K562 (cell line): Measurements from ENCODE around the gene FMN1. TPM values are rescaled to one million over a fixed set of nuclear protein-coding genes. Genes with fewer than 3 reads are reported as not detected.
"Not testable (repeated sequence)": the region's sequence is repeated elsewhere in the genome, so short reads cannot be mapped to it uniquely, and the experiment has no call there.

ENCODE experiments used
- ATAC-seq: fragments of 200-7000 bp; cut with Tn5 transposase; 3 replicates; pipeline ENCODE4 v1.9.1; 2020; ENCODE audit warnings: moderate library complexity
- BruUV-seq: library from RNA; stranded (reverse); fragments of 400-500 nt; replicated peaks from 2 replicates; lab custom pipeline; 2021; lab: Mats Ljungman, UMichigan
- CTCF ChIA-PET: fragments of 300-600 bp; formaldehyde crosslinking; extraction: SDS; loops from one replicate; lab custom pipeline; 2021; ENCODE audit warnings: low intra/inter-chr PET ratio; lab: Yijun Ruan, JAX
- POLR2A ChIA-PET: fragments of 300-600, 350-650 bp; sonication (Branson Sonifier 250); formaldehyde crosslinking; extraction: SDS; loops from one replicate; lab custom pipeline; 2021; ENCODE audit warnings: antibody characterized with exemption, inconsistent platforms; lab: Yijun Ruan, JAX
- DNase-seq, 4 experiments: peaks; one replicate each; pipeline versions ENCODE4 v3.0.0 to v3.0.0-alpha.2; 2011 to 2018; ENCODE audit warnings: low spot score in 3 of 4, mixed read lengths in 3 of 4; ENCODE audit errors: extremely low read depth in 1 of 4
- FAIRE-seq: peaks from 2 replicates; lab custom pipeline; 2011; peaks lifted over from hg19 to GRCh38; lab: Jason Lieb, UNC
- H2AFZ ChIP-seq: 2 replicates; pipeline ENCODE4 v1.6.0; 2011; ENCODE audit warnings: low read depth, low read length, control low read depth, inconsistent platforms
- H3K27ac ChIP-seq: fragments of 200-600 bp; 3 replicates; pipeline ENCODE4 v1.8.0; 2011; ENCODE audit warnings: low read depth, mild to moderate bottlenecking, control low read depth, inconsistent platforms, low read length, moderate library complexity, mixed read lengths; ENCODE audit errors: extremely low read depth
- H3K27me3 ChIP-seq, 2 experiments: fragments of 300-600 bp in 1 of 2; 2 replicates in 1 of 2; 3 replicates in 1 of 2; pipeline versions ENCODE4 v1.6.0 to v1.8.0; 2011; ENCODE audit warnings: inconsistent platforms in 2 of 2, low read length in 2 of 2, mild to moderate bottlenecking in 1 of 2, mixed read lengths in 1 of 2, moderate library complexity in 1 of 2; ENCODE audit not compliant: control insufficient read depth in 2 of 2, insufficient read depth in 2 of 2
- H3K36me3 ChIP-seq: fragments of 300-600 bp; 3 replicates; pipeline ENCODE4 v1.8.0; 2011; ENCODE audit warnings: mild to moderate bottlenecking, low read length, inconsistent platforms; ENCODE audit not compliant: control insufficient read depth, insufficient read depth
- H3K4me1 ChIP-seq, 2 experiments: fragments of 200-600 bp in 1 of 2; replicated peaks in 1 of 2; 2 replicates in 1 of 2; 3 replicates in 1 of 2; pipeline versions ENCODE4 v1.5.1 to v1.8.0; 2011; ENCODE audit warnings: inconsistent platforms in 2 of 2, low read length in 2 of 2, mild to moderate bottlenecking in 1 of 2, mixed read lengths in 1 of 2, moderate library complexity in 1 of 2; ENCODE audit not compliant: control insufficient read depth in 2 of 2, insufficient read depth in 2 of 2
- H3K4me2 ChIP-seq: 2 replicates; pipeline ENCODE4 v1.6.1; 2011; ENCODE audit warnings: low read length, control low read depth, inconsistent platforms, mixed read lengths; ENCODE audit not compliant: insufficient read depth
- H3K4me3 ChIP-seq: fragments of 200-600 bp; sonication (generic), shearing (Covaris generic); 2 replicates; pipeline ENCODE4 v1.5.1; 2016; ENCODE audit warnings: control low read depth, inconsistent platforms
- H3K79me2 ChIP-seq: fragments of 200-600 bp; 3 replicates; pipeline ENCODE4 v1.8.0; 2011; ENCODE audit warnings: low read length, inconsistent platforms; ENCODE audit not compliant: control insufficient read depth, insufficient read depth
- H3K9ac ChIP-seq, 2 experiments: 2 replicates each; pipeline versions ENCODE4 v1.6.0 to v1.6.1; 2011; ENCODE audit warnings: low read depth in 2 of 2, low read length in 2 of 2, control low read depth in 1 of 2, inconsistent platforms in 1 of 2, mild to moderate bottlenecking in 1 of 2, mixed read lengths in 1 of 2; ENCODE audit not compliant: insufficient read depth in 1 of 2
- H3K9me1 ChIP-seq: one replicate; pipeline ENCODE4 v1.6.0; 2011; ENCODE audit warnings: inconsistent platforms, mild to moderate bottlenecking, low read length, moderate library complexity; ENCODE audit not compliant: control insufficient read depth, insufficient read depth
- H3K9me3 ChIP-seq: replicated peaks from 2 replicates; pipeline ENCODE4 v1.5.1; 2011; ENCODE audit warnings: low read depth, low read length, inconsistent platforms; ENCODE audit not compliant: control insufficient read depth, insufficient read depth
- H4K20me1 ChIP-seq: replicated peaks from 2 replicates; pipeline ENCODE4 v1.6.1; 2011; ENCODE audit warnings: low read length, inconsistent platforms, mixed read lengths; ENCODE audit not compliant: control insufficient read depth, insufficient read depth
- FOXJ3 ChIP-seq: sonication (generic); formaldehyde crosslinking; IDR thresholded peaks from 2 replicates; pipeline ENCODE4 v1.4.0; 2020; ENCODE audit warnings: mild to moderate bottlenecking, missing genetic modification reagents
- GTF2A2 ChIP-seq: IDR thresholded peaks from 2 replicates; pipeline ENCODE4 v1.6.1; 2016; ENCODE audit warnings: mild to moderate bottlenecking, missing genetic modification characterization, missing compliant biosample characterization
- MIER1 ChIP-seq: fragments of 450-650 bp; IDR thresholded peaks from 2 replicates; pipeline ENCODE4 v1.6.1; 2016; ENCODE audit warnings: antibody characterized with exemption, mild to moderate bottlenecking, low read depth
- NCOA6 ChIP-seq: fragments of 450-650 bp; IDR thresholded peaks from 2 replicates; pipeline ENCODE4 v1.6.1; 2017; ENCODE audit warnings: mild to moderate bottlenecking
- NUFIP1 ChIP-seq: fragments of 450-650 bp; IDR thresholded peaks from 2 replicates; pipeline ENCODE4 v1.6.1; 2018; ENCODE audit not compliant: partially characterized antibody
- RFX5 ChIP-seq: IDR thresholded peaks from 2 replicates; pipeline ENCODE4 v1.6.1; 2011; ENCODE audit warnings: low read depth, mild to moderate bottlenecking, improper control_type of control experiment, low read length
- SIN3A ChIP-seq, 2 experiments: fragments of 150-350 bp in 1 of 2; IDR thresholded peaks; 2 replicates each; pipeline ENCODE4 v1.6.1; 2011 to 2016; ENCODE audit warnings: borderline replicate concordance in 2 of 2, low read depth in 2 of 2, low read length in 2 of 2, mild to moderate bottlenecking in 2 of 2, moderate library complexity in 2 of 2; ENCODE audit not compliant: control insufficient read depth in 1 of 2
- SIN3B ChIP-seq: fragments of 450-650 bp; IDR thresholded peaks from 2 replicates; pipeline ENCODE4 v1.6.1; 2017; ENCODE audit warnings: low read depth, mild to moderate bottlenecking, moderate library complexity
- TCFL5 ChIP-seq: fragments of 250-450 bp; sonication (Bioruptor Pico); conservative IDR thresholded peaks from 2 replicates; pipeline ENCODE4 v1.6.1; 2021; ENCODE audit warnings: mild to moderate bottlenecking, moderate library complexity, matching md5 sums
- TOE1 ChIP-seq, 2 experiments: fragments of 450-650 bp in 1 of 2; sonication (generic) in 1 of 2; formaldehyde crosslinking in 1 of 2; IDR thresholded peaks; 2 replicates each; pipeline versions ENCODE4 v1.7.1 to v1.8.0; 2016 to 2022; ENCODE audit warnings: borderline replicate concordance in 2 of 2, mild to moderate bottlenecking in 2 of 2, antibody characterized with exemption in 1 of 2, inconsistent platforms in 1 of 2, low read depth in 1 of 2, missing genetic modification reagents in 1 of 2, moderate library complexity in 1 of 2
- ZC3H8 ChIP-seq: fragments of 450-650 bp; IDR thresholded peaks from 2 replicates; pipeline ENCODE4 v1.6.1; 2017
- ZNF717 ChIP-seq: fragments of 250-450 bp; sonication (Bioruptor Pico); IDR thresholded peaks from 2 replicates; pipeline ENCODE4 v1.5.0; 2021
- ZSCAN32 ChIP-seq: fragments of 450-650 bp; formaldehyde crosslinking; IDR thresholded peaks from 2 replicates; pipeline ENCODE4 v1.4.0; 2020; ENCODE audit warnings: mild to moderate bottlenecking, moderate library complexity
- WGBS: fragments of 100-300 bp; shearing (Covaris generic); methylation state at CpG from one replicate; pipeline ENCODE4 v1.1.6; 2016; ENCODE audit warnings: low coverage, mixed read lengths; ENCODE audit not compliant: insufficient coverage; ENCODE audit errors: missing lambda C conversion rate; 5-methylcytosine and 5-hydroxymethylcytosine counted together
- in situ Hi-C: fragments of 300-500 bp; cut with MboI; formaldehyde crosslinking; loops from 4 replicates; pipeline ENCODE4 v1.15.0; 2018; ENCODE audit warnings: inconsistent platforms, mixed read lengths
- intact Hi-C: fragments of 100-400 bp; cut with micrococcal nuclease; formaldehyde crosslinking; loops from 2 replicates; pipeline ENCODE4 v1.14.2; 2022
- polyA plus RNA-seq, 8 experiments: library from polyadenylated mRNA; depleted of rRNA in 4 of 8; stranded (reverse) in 5 of 8; unstranded in 3 of 8; fragments of >200 nt; fragmentation: Nextera tagmentation in 2 of 8; fragmentation: Illumina TruSeq in 1 of 8; extraction: Ambion mirVana in 2 of 8; extraction: Trizol in 1 of 8; gene quantifications; 2 replicates each; pipeline versions ENCODE4 v1.2.1 to v1.2.3, GENCODE V29; 2011 to 2014; ENCODE audit warnings: inconsistent platforms in 1 of 8, missing spikeins in 1 of 8
- total RNA-seq, 7 experiments: library from RNA; depleted of rRNA in 6 of 7; stranded (reverse); fragments of >200 nt in 6 of 7; fragmentation: Illumina TruSeq in 2 of 7; extraction: Trizol in 2 of 7; gene quantifications; 2 replicates each; pipeline versions ENCODE4 v1.2.1 to v1.2.3, GENCODE V29; 2011 to 2021; ENCODE audit warnings: low replicate concordance in 1 of 7
- TF ChIP-seq, protein P1 (sequence below): fragments of 450-650 bp; IDR thresholded peaks from 2 replicates; pipeline ENCODE4 v1.6.1; 2016; ENCODE audit warnings: antibody characterized with exemption

FMN1 gene
- total and polyA plus RNA-seq, 9 of the 15 experiments (the other 6 are each of a cell fraction or from before 2014, with no cell fraction given): 0.03 to 0.07 (median 0.04) TPM; not detected in 6

DNA sequence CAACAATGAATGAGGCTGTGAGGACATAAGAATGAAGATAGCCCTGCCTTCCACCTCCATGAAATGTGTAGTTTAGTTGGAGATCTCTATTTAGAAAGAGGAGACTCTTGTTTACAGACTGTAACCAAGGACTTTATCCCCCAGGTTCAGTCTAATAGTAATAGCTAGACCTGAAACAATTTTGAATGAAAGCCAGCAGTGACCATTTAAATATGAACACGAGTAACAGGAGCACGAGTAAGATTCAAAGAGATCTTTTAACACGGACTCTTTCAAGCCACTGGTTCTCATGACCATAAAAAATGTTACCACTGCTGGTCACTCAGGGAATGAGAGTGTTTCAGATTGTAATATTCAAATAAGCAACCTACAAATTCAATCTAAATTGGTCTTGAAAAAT, 123.1 kb downstream of the FMN1 start (continued):
- no peak for TF ChIP-seq ZC3H8
- no peak for TF ChIP-seq GTF2A2
- TF ChIP-seq, all 486 proteins: peak for 0

DNA sequence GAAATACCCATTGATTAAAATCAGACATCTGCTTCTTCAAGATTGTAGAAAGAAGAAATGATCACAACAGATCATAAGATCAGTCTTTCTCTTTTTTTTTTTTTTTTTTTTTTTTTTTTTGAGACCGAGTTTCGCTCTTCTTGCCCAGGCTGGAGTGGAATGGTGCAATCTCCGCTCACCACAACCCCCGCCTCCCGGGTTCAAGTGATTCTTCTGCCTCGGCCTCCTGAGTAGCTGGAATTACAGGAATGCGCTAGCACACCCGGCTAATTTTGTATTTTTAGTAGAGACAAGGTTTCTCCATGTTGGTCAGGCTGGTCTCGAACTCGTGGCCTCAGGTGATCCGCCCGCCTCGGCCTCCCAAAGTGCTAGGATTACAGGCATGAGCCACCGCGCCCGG, 124.6 kb downstream of the FMN1 start:
- 2% methylated on average over 11 of the region's 16 CpGs for WGBS
- H3K27ac ChIP-seq, H3K9ac ChIP-seq, H4K20me1 ChIP-seq, in situ Hi-C loops, H3K4me2 ChIP-seq, H3K36me3 ChIP-seq, H3K4me3 ChIP-seq, FAIRE-seq, ATAC-seq, H3K9me3 ChIP-seq, DNase-seq, BruUV-seq, H3K4me1 ChIP-seq, POLR2A ChIA-PET, H3K9me1 ChIP-seq, H2AFZ ChIP-seq, H3K79me2 ChIP-seq, CTCF ChIA-PET: not testable (repeated sequence)
- peaks cover 3 to 19% of the 10 kb centered on the region in 2 experiments; a peak in 2 of 5 replicates for H3K27me3 ChIP-seq
- intact Hi-C loops: loop anchor here (10.0 kb wide), 1 partner anchor 45 kb away; no protein-coding TSS in a partner anchor

DNA sequence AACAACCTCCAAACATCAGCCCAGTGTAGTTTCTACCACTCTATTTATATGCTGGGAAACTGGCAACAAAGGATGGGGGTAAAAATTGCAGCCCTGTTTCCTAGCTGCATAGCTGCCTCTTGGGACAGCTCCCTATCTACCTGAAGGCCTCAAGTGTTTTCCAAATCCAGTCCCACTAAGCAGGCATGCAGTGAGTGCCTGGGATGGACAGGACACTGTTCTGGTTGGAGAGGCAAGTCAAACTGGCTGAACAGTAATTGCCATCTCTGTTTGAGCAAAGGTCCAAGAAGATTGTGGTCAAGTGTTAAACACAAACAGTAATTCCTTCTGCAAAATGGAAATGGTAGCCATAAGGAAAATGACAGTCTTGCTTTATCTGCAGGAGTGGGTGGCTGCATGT, 125.4 kb downstream of the FMN1 start:
- Histone ChIP-seq H3K4me1 (no peaks in the 10 kb centered on the region), H3K36me3 (no peaks in the 10 kb centered on the region), H3K27ac (no peak overlapping the region), H3K9me1 (no peaks in the 10 kb centered on the region), H3K4me2 (no peak overlapping the region), H3K4me3 (no peak overlapping the region), H3K79me2 (no peaks in the 10 kb centered on the region), H2AFZ (no peak overlapping the region), H3K9ac (no peak overlapping the region), H3K27me3 (peaks cover 3 to 19% of the 10 kb centered on the region in 2 experiments; a peak in 2 of 5 replicates), H3K9me3 (no peaks in the 10 kb centered on the region), H4K20me1 (no peaks in the 10 kb centered on the region)
- intact Hi-C loops: no loop called here
- BruUV-seq: no TSS peak
- TF ChIP-seq SIN3B (no peak), RFX5 (no peak), ZNF717 (CRISPR knock-in tag) (no peak), TCFL5 (no peak), MIER1 (no peak), FOXJ3 (CRISPR knock-in tag) (no peak), SIN3A (IDR thresholded peaks at IDR 0.05; ENCODE audit: borderline replicate concordance in 2 of 2, control insufficient read depth in 1 of 2, low read depth in 2 of 2, low read length in 2 of 2) (no peak), TOE1 (IDR thresholded peaks at IDR 0.05; ENCODE audit: borderline replicate concordance) (no peak), TOE1 (CRISPR knock-in tag; IDR thresholded peaks at IDR 0.05; ENCODE audit: borderline replicate concordance, low read depth) (no peak), ZSCAN32 (no peak), NUFIP1 (no peak), NCOA6 (no peak)
- TF ChIP-seq, protein P1, sequence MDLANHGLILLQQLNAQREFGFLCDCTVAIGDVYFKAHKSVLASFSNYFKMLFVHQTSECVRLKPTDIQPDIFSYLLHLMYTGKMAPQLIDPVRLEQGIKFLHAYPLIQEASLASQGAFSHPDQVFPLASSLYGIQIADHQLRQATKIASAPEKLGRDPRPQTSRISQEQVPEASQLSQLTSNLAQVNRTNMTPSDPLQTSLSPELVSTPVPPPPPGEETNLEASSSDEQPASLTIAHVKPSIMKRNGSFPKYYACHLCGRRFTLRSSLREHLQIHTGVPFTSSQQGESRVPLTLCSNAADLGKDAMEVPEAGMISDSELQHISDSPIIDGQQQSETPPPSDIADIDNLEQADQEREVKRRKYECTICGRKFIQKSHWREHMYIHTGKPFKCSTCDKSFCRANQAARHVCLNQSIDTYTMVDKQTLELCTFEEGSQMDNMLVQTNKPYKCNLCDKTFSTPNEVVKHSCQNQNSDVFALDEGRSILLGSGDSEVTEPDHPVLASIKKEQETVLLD: no peak
- ChIA-PET POLR2A (no interaction called here), CTCF (no interaction called here)
- DNase-seq (no peak), ATAC-seq (no peak), FAIRE-seq (no peak)
- in situ Hi-C loops: no loop called here
